GM19023 (cell line): Measurements from ENCODE around the gene RFC4.

Experiments used
- ATAC-seq: cut with Tn5 transposase; IDR thresholded peaks from one replicate; pipeline ENCODE4 v1.9.1; 2021; ENCODE audit warnings: mild to moderate bottlenecking, moderate library complexity; ENCODE audit not compliant: unreplicated experiment

The RFC4 gene

DNA sequence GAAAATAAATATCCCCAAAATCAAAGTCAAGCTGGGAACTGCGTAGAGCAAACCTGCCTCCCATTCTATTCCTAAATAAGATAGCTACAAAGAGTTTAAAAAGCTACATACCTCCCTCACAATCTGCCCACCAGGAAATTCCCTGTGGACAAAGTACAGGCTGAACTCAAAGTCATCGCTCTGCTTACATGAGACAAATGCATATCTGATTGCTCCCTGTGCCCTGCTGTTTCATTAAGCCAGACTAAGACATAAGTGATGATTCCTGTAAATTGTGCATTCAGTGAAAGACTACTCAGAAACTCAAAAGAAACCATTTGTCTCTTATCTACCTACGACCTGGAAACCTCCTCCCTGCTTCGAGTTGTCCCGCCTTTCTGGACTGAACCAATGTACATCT lies 51.4 kb downstream of the RFC4 start:
- ATAC-seq = no peak

DNA sequence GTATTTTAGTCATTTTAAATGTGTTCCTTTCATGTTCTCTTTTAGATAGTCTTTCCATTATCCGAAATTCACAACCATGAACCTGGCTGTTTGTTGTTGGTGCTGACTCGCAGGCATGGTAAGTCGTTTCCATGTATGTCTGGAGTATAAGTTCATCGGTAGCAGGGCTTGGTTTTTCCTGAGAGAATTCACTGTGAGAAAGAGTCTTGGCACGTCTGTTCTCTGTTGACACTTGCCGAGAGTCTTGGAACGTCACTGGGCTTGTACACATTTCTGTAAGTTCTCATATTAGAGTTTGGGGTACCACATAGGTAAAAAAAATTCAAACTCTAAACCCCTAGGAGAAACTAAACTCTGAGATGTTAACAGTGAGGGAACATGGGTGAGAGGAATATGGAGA lies 52.3 kb downstream of the RFC4 start:
- ATAC-seq = no peak

DNA sequence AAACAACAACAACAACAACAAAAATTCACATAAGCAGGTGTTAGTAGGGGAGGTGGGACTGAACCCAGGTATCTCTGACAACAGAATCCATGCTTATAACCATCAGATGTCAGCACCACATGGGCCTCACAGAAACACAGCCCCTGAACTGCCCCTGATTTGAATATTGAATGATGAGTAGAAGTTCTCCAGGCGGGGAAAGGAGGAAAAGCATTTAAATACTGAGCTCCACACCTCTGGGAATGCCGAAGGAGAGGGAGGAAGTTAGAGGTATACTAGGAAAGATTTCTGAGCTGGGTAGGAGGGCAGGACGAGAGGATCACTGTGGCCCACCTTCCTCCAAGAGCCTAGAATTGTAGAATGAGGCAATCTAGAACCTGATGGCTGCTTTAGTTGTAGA lies 54.8 kb downstream of the RFC4 start:
- ATAC-seq = no peak

DNA sequence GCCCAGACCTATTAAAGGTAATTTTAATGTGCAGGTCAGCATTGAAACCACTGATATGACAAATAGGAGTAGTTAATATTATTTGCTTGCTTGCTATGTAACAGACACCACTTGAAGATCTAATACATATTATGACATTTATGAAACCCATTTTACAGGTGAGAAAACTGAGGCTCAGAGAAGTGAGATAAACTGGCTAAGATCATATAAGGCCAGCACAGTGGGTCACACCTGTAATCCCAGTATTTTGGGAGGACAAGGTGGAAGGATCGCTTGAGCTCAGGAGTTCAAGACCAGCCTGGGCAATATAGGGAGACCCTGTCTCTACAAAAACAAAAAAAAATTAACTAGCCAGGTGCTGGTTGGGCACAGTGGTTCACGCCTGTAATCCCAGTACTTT lies 56.0 kb downstream of the RFC4 start:
- no peak for ATAC-seq

DNA sequence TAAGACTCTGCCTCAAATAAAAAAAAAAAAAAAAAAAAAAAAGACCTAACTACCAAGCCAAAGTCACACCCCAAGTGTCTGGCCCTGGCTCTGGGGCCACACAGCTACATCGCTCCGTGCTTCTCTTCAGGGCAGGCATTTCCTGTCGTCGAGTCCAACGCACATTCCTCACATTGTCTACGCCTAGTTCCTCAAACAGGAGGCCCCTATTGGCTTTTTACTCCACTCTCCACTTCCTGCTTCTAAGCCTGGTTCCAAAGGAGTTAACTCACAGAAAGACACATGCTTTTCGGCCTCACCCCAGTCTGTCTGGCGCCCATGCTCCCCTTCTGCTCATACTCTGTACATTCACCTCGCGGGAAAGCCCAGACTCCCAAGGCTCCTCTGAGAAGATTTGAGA lies 60.3 kb downstream of the RFC4 start:
- no peak for ATAC-seq

DNA sequence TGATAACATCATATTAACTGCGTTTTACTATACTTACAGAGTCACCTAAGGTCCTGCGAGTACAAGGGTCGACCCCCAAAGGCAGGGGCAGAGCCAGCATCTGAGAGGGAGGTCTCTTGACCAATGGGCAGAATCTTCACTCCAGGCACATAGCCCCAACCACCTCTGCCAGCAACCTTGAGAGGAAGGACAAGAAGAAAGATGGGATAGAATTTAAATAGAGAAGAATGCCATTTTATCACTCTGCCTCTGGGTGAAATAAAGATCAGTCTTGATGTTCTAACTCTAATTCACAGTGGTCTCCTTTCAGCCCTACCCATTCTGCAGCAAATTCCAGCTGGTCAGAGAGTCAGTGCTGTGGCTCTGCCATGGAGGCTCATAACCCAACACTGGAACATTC lies 62.6 kb downstream of the RFC4 start:
- no peak for ATAC-seq

DNA sequence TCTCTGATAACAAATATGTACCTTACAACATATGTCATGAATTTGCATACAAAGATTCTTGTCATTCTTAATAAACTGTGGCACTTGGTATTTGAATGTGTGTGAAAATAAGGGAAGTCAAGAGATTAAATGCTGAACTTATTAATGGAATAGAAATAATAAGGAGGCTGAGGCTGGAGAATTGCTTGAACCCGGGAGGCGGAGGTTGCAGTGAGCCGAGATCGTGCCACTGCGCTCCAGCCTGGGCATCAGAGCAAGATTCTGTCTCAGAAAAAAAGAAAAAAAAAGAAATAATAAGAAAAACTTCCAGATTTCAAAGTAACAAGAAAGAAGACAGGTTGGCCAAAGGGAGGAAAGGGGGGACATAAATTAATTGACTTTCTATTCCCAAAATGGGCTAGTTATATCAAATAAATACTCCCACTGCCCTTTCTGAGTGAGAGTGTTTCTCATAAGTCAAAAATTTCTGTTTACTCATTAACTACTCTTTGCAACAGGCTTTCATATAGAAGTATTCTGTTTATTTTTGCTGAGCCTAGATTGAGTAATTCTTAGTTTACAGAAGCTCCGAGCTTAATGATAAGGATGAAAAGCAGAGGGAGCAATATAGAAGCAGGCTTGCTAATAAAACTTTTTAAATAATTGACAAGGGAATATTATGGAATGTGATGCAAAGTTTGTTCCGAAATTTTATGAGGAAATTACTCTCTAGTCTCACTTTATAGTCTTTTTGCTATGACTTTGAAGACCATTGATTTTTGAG lies 63.5 kb downstream of the RFC4 start:
- ATAC-seq = no peak
